Inferior parietal cortex (tissue), 1 donor: ENCODE data around the gene DQX1.

Source experiments
- DNase-seq: peaks from one replicate; pipeline ENCODE4 v3.0.0-alpha.2; 2016; ENCODE audit errors: extremely low spot score

The DQX1 gene

DNA sequence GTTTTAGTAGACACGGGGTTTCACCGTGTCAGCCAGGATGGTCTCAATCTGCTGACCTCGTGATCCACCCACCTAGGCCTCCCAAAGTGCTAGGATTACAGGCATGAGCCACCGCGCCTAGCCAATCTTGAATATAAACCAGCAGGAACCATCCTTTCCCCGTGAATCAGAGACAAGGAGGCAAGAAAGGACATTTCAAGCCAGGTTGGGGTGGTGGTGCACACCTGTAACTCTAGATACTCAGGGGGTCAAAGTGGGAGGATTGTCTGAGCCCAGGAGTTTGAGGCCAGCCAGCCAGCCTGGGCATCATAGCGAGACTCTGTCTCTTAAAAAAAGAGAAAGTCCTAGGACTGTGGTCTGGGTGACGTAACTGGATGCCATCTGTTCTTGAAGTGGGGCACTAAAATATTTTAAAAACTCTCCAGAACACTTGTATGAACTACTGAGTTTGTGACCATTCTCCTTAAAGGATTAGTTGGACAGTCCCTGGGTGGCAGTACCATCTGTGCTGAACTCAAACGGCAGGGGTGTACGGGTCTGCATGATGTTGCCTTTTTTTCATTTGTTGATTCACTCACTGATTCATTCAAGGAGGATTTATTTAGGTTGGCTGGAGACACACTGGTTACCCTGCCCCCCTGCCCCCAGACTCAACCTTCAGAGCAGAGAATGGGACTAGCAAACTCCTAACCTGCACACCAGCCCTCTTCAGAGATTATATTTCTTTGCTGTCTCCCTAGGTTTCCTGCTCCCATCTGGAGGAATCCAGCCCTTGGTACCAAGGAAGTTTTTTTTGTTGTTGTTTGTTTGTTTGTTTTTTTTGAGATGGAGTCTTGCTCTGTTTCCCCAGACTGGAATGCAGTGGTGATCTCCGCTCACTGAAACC lies 14.7 kb downstream of the DQX1 start:
- no peak for DNase-seq

- DNase-seq: no peak
Observed at GRCh38 chr2:74510272-74510671, 15.8 kb downstream of the DQX1 start.

GRCh38 chr2:74507926-74508520 lies 18.0 kb downstream of the DQX1 start:
- DNase-seq: no peak

- DNase-seq: peak; percentile 98
Observed at GRCh38 chr2:74507145-74507925, 18.7 kb downstream of the DQX1 start, which contains the start of gene PCGF1. TSS of gene PCGF1 (minus strand) at chr2:74507695. CDS start at chr2:74507668, 27 bp downstream.

DNA sequence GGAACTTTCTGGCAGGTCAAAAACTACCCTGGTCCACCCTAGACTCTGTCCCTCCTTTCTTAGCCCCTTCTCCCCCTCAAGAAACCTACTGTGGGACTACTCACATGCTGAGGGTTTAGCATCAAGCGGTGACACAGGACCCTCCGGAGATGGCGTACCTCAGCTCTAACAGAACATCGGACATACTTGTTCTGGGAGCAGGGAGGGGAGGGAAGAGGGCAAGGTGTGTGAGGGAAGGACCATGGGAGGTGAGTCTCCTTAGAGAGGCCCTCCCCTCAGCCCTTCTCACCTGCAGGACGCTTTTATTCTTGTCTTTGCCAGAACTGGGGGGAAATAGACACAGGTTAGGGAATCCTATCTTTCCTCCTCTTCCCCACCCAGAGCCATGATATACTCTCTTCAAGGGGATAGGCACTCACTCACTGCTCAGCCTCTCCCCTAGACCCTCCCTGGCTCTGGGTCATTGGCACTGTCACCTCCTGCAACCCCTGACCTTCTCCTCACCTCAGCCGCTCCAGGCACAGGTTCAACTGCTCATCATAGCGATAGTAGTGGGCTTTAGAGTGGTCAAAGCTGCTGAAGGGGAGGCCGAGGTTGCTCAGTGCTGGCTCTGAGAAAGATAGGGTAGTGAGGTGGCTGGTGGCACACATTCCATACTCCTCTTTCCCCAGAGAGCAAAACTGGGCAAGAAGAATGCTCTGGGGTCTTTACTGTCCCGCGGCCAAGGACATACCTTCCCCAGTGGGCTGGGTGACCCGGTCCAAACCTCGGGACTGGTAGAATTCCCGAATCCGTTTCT lies 20.4 kb downstream of the DQX1 start:
- DNase-seq: no peak

DNA sequence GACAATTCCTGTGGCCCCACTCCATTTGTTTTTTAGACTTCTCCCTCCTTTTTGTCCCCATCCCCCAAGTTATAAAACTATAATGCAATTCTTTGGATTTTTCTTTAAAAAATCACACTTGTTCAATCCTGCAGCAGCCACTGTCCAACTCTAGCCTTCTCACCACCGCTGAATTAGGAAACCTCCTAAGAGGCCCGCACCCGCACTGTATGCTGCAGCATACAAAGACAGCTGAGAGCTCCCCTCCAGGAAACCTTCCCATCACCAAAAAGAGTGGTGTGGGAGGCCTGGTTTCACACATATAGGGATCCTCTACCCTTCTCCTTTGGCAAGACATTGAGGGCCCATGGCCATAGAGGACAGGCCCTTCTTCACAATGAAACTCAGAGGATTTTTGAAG lies 21.4 kb downstream of the DQX1 start:
- DNase-seq: no peak

DNA sequence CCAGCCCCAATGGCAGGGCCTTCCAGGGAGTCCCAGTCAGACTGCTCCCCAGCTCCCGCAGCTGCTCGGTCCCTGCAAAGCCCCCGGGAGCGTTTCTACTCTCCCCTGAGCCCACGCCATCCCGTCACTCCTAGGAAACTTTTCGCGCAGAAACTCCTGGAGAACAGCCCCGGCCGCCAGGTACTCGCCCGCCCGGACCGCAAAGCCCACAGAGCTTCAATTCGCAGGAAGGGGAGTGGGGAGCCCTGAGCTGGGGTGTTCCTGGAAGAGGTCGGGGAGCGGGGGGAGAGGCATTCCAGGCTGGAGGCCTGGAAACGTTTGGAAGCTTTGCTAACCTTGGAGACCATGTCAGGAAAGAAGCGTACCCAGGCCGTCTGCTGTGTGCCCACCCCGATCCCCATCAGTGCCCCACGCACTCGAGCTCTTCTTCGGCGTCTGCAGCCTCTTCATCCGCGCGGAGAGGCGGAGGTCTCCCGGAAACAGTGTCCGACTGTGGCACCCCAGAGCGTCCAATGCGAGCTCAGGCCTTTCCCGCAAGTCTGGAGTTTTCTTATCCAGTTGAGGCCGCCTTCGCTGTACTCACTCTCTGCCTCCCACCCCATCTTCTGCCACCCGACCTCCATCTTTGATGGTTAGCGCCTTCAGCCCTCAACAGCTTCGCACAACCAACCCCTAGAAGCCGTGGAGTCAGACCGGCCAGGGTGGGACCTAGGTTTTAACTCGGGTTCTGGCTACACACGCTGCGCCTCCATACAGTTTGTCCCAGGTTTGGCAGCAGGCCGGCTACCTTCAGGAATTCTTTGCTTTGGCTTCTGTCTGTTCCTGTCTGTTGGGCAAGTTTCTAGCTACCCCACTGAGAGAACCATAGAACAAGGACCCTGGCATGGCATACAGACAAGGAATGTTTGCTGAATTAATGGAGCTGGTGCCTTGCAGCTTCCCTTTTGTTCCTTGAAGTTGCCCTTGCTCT lies 22.2 kb downstream of the DQX1 start:
- DNase-seq: no peak

DNA sequence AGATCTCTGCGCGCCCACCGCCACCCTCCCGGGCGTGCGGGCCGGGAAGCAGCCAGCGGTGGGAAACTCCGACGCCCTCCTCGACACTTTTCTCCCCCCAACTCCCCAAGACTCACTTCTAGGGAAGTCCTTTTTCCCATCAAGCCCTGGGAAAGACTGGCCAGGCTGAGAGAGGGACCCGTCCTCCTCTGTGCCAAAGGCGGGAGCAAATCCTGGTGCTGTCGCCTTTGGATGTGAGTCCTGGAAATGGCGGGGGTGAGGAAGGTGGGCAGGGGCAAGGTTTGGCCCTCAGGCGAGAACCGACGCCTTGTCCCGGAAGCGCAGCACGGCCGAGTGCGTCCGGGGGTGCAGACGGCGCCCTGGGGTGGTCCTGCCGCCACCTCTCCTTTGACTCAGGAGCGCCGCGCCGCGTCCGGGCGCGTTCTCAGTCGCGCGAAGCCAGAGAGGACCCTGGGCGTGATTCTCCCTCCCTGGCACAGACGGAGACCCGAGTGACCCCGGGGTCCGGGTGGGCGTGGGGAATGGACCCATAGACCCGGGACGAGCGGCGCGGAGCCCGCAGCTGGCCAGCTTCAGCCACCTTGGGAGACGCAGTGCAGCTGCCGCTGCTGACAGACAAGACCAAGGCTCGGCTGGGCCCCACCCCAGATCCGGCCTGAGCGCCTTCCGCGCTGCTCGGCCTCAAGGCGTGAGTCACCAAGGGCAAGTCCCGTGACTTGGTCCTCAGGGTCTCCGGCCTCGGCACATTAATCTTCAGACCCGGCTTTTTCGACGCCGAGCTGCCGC lies 23.1 kb downstream of the DQX1 start:
- no peak for DNase-seq

DNA sequence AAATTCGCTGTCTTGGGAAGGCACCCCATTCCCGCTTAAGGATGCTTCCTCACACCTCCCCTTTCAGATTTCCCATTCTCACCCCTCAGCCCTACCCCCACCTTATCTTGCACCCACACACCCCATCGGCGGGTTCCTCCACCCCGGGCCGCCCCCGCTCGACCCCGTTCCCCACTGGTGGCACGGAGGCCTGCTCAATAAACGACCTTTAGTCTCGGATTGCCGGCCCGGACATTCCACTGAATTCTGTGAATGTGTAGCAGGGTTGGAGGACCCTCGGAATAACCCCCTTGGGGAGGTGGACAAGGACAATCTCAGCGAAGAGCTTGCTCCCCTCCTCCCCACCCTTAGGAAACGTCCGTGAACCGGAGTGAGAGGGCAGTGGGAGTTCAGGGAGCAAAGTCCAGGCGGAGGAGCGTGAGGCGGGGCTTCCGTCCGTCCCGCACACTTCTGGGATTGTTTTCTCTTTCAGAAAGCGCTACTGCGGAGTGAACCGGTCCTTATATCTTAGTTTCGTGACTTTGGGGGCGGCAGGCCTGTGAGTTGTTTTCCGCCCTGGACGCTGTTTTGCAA lies 23.8 kb downstream of the DQX1 start:
- no peak for DNase-seq

GRCh38 chr2:74501335-74502071 lies 24.5 kb downstream of the DQX1 start:
- no peak for DNase-seq

- no peak for DNase-seq
Observed at GRCh38 chr2:74500578-74500946, 25.5 kb downstream of the DQX1 start.

- no peak for DNase-seq
Observed at GRCh38 chr2:74499940-74500577, 26.0 kb downstream of the DQX1 start.

DNA sequence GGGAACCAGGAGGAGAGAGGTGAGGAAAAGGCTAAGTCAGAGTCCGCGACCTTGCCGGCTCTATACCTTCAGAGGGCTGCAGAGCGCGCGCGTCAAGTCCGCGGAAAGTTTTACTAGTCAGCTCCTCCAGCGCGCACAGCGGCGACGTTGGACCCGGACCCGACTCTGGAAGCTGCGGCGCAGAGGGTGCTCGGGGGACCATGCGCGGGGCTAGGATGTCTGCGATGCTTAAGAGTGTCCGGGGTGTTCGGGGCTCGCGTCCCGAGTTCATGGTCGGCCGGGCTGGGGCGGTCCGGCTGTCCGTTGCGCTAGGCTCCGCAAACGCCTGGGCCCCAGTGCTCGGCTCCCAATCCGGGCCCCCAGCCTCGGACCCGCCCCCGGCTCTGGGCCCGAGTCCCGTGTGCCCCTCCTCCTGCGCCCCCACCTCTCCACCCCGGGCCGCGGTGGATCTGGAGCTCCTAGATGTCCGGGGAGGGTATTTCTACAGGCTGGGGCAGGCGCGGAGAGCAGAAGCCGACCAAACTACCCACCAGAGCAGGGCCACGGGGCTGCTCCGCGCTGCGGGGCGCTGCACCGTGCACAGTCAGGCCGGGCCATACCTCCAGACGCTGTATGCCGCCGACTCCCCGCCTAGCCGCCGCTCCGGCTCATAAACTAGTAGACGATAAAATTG lies 26.6 kb downstream of the DQX1 start, which contains the start of gene LBX2:
TSS of gene LBX2 (minus strand) at position 337 of the 673 bp plus-strand sequence. CDS start at position 271, 66 bp downstream.
- no peak for DNase-seq

- no peak for DNase-seq
Observed at GRCh38 chr2:74498500-74499266, 27.3 kb downstream of the DQX1 start.

DNA sequence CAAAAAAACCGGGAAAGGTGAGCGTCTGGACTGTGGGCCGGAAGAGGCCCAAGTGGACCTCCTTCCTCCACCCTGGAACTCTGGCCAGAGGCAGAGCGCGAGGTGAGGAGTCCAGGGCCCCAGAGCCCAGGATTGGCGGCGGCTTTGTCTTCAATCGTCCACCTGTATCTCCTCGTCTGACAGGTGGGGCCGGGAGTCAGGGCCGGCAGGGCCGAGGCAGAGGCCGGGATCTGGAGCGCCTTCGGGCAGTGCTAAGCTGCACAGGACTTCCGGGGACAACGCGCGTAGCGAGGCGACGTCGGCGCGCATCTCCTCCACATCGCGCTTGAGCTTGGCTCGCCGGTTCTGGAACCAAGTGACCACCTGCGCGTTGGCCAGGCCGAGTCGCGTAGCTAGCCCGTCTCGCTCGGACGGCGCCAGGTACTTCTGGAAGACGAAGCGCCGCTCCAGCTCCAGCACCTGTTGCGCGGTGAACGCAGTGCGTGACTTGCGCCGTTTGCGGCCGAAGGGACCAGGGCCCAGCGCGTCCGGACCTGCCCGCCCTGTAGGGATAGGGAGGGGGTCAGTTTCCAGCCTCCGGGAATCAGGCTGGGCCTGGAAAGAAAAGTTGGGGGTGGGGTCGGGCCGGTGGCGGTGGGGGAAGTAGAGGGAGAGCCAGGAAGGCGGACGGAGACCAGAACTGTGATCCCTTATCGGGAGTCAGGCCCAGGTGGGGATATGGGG lies 28.1 kb downstream of the DQX1 start:
- no peak for DNase-seq
